B cell (primary cell): ENCODE data around the gene ZNF608. TPM values are rescaled to one million over a fixed set of nuclear protein-coding genes. Genes with fewer than 3 reads are reported as not detected.

Experiments
- ATAC-seq: fragments of 200-7000 bp; cut with Tn5 transposase; one replicate; pipeline ENCODE4 v1.10.0; 2021; ENCODE audit warnings: low read depth, mild to moderate bottlenecking, moderate number of reproducible peaks, moderate library complexity
- CTCF ChIA-PET: fragments of 350-600 bp; sonication (Branson Sonifier 250); formaldehyde crosslinking; loops from one replicate; lab custom pipeline; 2021; ENCODE audit warnings: antibody characterized with exemption, inconsistent platforms; lab: Charles Lee
- POLR2A ChIA-PET: fragments of 350-600 bp; sonication (Branson Sonifier 250); formaldehyde crosslinking; loops from one replicate; lab custom pipeline; 2021; ENCODE audit warnings: antibody characterized with exemption; lab: Charles Lee
- DNase-seq: peaks from one replicate; pipeline ENCODE4 v3.0.0; 2013
- H2AFZ ChIP-seq: 2 replicates; pipeline ENCODE4 v1.6.1; 2012; ENCODE audit warnings: mild to moderate bottlenecking, low read depth, low read length; ENCODE audit not compliant: insufficient read depth, poor library complexity, severe bottlenecking
- H3K27ac ChIP-seq, 2 donors: 1 replicate in 1 of 2; 2 replicates in 1 of 2; pipeline ENCODE4 v1.5.1; 2012 to 2013; ENCODE audit warnings: low read length in 2 of 2, mild to moderate bottlenecking in 2 of 2, moderate library complexity in 1 of 2
- H3K27me3 ChIP-seq, 4 experiments: fragments of 200-600 bp in 1 of 4; sonication (generic) in 1 of 4; replicated peaks in 1 of 4; 1 replicate in 2 of 4; 2 replicates in 2 of 4; pipeline versions ENCODE4 v1.6.1 to v1.7.0; 2013 to 2016; ENCODE audit warnings: low read length in 3 of 4, mild to moderate bottlenecking in 2 of 4, mixed read lengths in 1 of 4, moderate library complexity in 1 of 4; ENCODE audit not compliant: insufficient read depth in 4 of 4, control insufficient read depth in 3 of 4; ENCODE audit errors: control extremely low read depth in 1 of 4
- H3K36me3 ChIP-seq, 2 experiments: replicated peaks in 1 of 2; 1 replicate in 1 of 2; 2 replicates in 1 of 2; pipeline versions ENCODE4 v1.6.1 to v1.7.1; 2013; ENCODE audit warnings: low read length in 1 of 2; ENCODE audit not compliant: insufficient read depth in 2 of 2, control insufficient read depth in 1 of 2; ENCODE audit errors: control extremely low read depth in 1 of 2, extremely low read depth in 1 of 2
- H3K4me1 ChIP-seq, 2 donors: fragments of 200-600 bp in 1 of 2; sonication (generic) in 1 of 2; 1 replicate in 1 of 2; 2 replicates in 1 of 2; pipeline versions ENCODE4 v1.5.1 to v1.6.1; 2013 to 2017; ENCODE audit warnings: low read length in 2 of 2; ENCODE audit not compliant: control insufficient read depth in 2 of 2, insufficient read depth in 2 of 2
- H3K4me2 ChIP-seq: replicated peaks from 2 replicates; pipeline ENCODE3; 2012; ENCODE audit warnings: mild to moderate bottlenecking, low read depth, low read length; ENCODE audit not compliant: poor library complexity, severe bottlenecking
- H3K4me3 ChIP-seq, 5 experiments: fragments of 200-600 bp in 1 of 5; sonication (generic) in 1 of 5; 1 replicate in 3 of 5; 2 replicates in 2 of 5; pipeline versions ENCODE4 v1.5.1 to v1.7.0; 2011 to 2016; ENCODE audit warnings: low read length in 4 of 5, mild to moderate bottlenecking in 4 of 5, low read depth in 2 of 5, control low read depth in 1 of 5, moderate library complexity in 1 of 5; ENCODE audit not compliant: insufficient read depth in 1 of 5; ENCODE audit errors: control extremely low read depth in 1 of 5, extremely low read depth in 1 of 5
- H3K79me2 ChIP-seq: fragments of 200-600 bp; sonication (generic); one replicate; pipeline ENCODE4 v1.6.0; 2016; ENCODE audit warnings: low read length; ENCODE audit not compliant: control insufficient read depth, insufficient read depth
- H3K9ac ChIP-seq: fragments of 200-600 bp; sonication (generic); 2 replicates; pipeline ENCODE4 v1.6.1; 2017; ENCODE audit warnings: mild to moderate bottlenecking, low read length, moderate library complexity
- H3K9me3 ChIP-seq, 3 donors: one replicate each; pipeline versions ENCODE4 v1.6.1 to v1.7.1; 2013; ENCODE audit warnings: low read length in 2 of 3; ENCODE audit not compliant: control insufficient read depth in 2 of 3, insufficient read depth in 1 of 3; ENCODE audit errors: control extremely low read depth in 1 of 3
- H4K20me1 ChIP-seq: 2 replicates; pipeline ENCODE4 v1.6.0; 2012; ENCODE audit warnings: mild to moderate bottlenecking, low read length; ENCODE audit not compliant: insufficient read depth, control insufficient read depth, poor library complexity, severe bottlenecking
- H3K27ac Mint-ChIP-seq: one replicate; pipeline ENCODE4 v1.8.0; 2021; ENCODE audit warnings: mixed read lengths
- H3K27me3 Mint-ChIP-seq: one replicate; pipeline ENCODE4 v1.8.0; 2021; ENCODE audit warnings: mixed read lengths
- H3K4me1 Mint-ChIP-seq: one replicate; pipeline ENCODE4 v1.8.0; 2021; ENCODE audit warnings: mixed read lengths
- H3K4me3 Mint-ChIP-seq: one replicate; pipeline ENCODE4 v1.8.0; 2021; ENCODE audit warnings: mixed read lengths
- H3K9me3 Mint-ChIP-seq: one replicate; pipeline ENCODE4 v1.8.0; 2022; ENCODE audit warnings: mixed read lengths; ENCODE audit not compliant: insufficient read depth
- CTCF ChIP-seq: fragments of 200-600 bp; IDR thresholded peaks from one replicate; pipeline ENCODE4 v1.8.0; 2022; ENCODE audit warnings: antibody characterized with exemption, mild to moderate bottlenecking
- EZH2 ChIP-seq: IDR thresholded peaks from 2 replicates; pipeline ENCODE4 v1.6.1; 2012; ENCODE audit warnings: borderline replicate concordance, low read depth, mild to moderate bottlenecking, moderate library complexity, low read length; ENCODE audit not compliant: insufficient read depth, poor library complexity, severe bottlenecking
- WGBS: methylation state at CpG from one replicate; pipeline ENCODE4 v1.1.5; 2013; ENCODE audit warnings: missing lambda C conversion rate; ENCODE audit not compliant: insufficient coverage; 5-methylcytosine and 5-hydroxymethylcytosine counted together
- intact Hi-C: fragments of 100-400 bp; cut with micrococcal nuclease; formaldehyde crosslinking; loops from one replicate; pipeline ENCODE4 v1.10.0; 2022
- polyA plus RNA-seq: library from polyadenylated mRNA; depleted of rRNA; stranded (reverse); fragments of >200 nt; gene quantifications from 2 replicates; pipeline ENCODE4 v1.2.3, GENCODE V29; 2012
- total RNA-seq, 2 donors: library from RNA; stranded (reverse); fragments of 120-200 nt in 1 of 2; gene quantifications; 1 replicate in 1 of 2; 2 replicates in 1 of 2; pipeline versions ENCODE4 v1.2.3 to v1.2.4, GENCODE V29; 2013 to 2022

Gene ZNF608
- total and polyA plus RNA-seq, 2 donors (not counting 1 experiment from before 2014, with no cell fraction given): 8.5 to 17.4 TPM

- ChIA-PET CTCF (no interaction called here), POLR2A (no interaction called here)
- no CpG with 5 or more reads among the region's 2 CpGs for WGBS
- Histone ChIP-seq H3K79me2 (peaks cover 31% of the 10 kb centered on the region), H3K9me3 (peaks cover 0 to 5% (median 0%) of the 10 kb centered on the region in 3 donors), H2AFZ (no peak overlapping the region), H3K27me3 (no peaks in the 10 kb centered on the region), H3K36me3 (no peaks in the 10 kb centered on the region), H3K4me1 (peaks cover 32 to 35% of the 10 kb centered on the region in 2 donors), H3K4me3 (no peak overlapping the region), H3K4me2 (peak overlapping the region; percentile 39), H4K20me1 (no peaks in the 10 kb centered on the region), H3K27ac (no peak overlapping the region), H3K9ac (no peak overlapping the region)
- DNase-seq: no peak
- H3K27ac Mint-ChIP-seq: no peak overlapping the region
- ATAC-seq: no peak
- H3K27me3 Mint-ChIP-seq: no peaks in the 10 kb centered on the region
- peaks cover 3% of the 10 kb centered on the region for H3K9me3 Mint-ChIP-seq
- intact Hi-C loops: loop anchor here (2.0 kb wide), 1 partner anchor 16 kb away; no protein-coding TSS in a partner anchor
- peaks cover 58% of the 10 kb centered on the region for H3K4me1 Mint-ChIP-seq
- no peak for TF ChIP-seq EZH2
- TF ChIP-seq CTCF: no peak
- peak overlapping the region; percentile 51 for H3K4me3 Mint-ChIP-seq
Observed at GRCh38 chr5:124718380-124718789, 28.1 kb downstream of the ZNF608 start.

DNA sequence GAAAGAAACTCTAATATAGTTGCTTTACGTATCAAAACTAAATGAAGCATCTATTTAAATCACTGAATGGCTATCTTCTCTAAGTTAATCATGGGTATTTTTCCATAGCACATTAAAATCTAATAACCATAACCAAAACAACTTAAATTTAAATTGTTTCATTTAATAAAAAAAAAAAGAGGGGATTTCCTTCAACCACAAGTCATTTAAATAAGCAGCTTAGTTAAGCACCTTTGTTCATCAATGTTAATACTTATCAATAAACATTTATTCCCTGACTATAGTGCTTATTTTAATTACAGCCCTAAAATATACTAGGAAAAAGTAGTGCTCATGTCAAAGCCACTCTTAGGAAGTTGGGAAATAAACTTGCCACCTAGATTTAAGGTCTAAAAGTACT lies 30.3 kb downstream of the ZNF608 start:
- TF ChIP-seq EZH2: no peak
- TF ChIP-seq CTCF: no peak
- Mint-ChIP-seq H3K4me1 (peaks cover 71% of the 10 kb centered on the region), H3K4me3 (no peak overlapping the region), H3K27me3 (no peaks in the 10 kb centered on the region), H3K9me3 (peaks cover 1% of the 10 kb centered on the region), H3K27ac (no peak overlapping the region)
- ATAC-seq (no peak), DNase-seq (peak; percentile 49)
- Histone ChIP-seq H3K27ac (no peak overlapping the region), H3K4me1 (peaks cover 38 to 45% of the 10 kb centered on the region in 2 donors), H3K4me2 (peak overlapping the region; percentile 41), H2AFZ (no peak overlapping the region), H3K79me2 (peaks cover 48% of the 10 kb centered on the region), H3K4me3 (no peak overlapping the region), H3K36me3 (no peaks in the 10 kb centered on the region), H3K9ac (no peak overlapping the region), H3K9me3 (peaks cover 0 to 8% (median 0%) of the 10 kb centered on the region in 3 donors), H3K27me3 (no peaks in the 10 kb centered on the region), H4K20me1 (no peaks in the 10 kb centered on the region)
- intact Hi-C loops: no loop called here
- WGBS: no CpG with 5 or more reads among the region's 1 CpG
- ChIA-PET CTCF (interaction anchor here (1.3 to 1.9 kb wide), 4 partner anchors 10 to 193 kb away, joined by 4 to 7 read pairs (median 5); no protein-coding TSS in a partner anchor), POLR2A (interaction anchor here (1.7 kb wide), 2 partner anchors 10 to 15 kb away, joined by 4 to 7 read pairs; no protein-coding TSS in a partner anchor)
